Hair follicular keratinocyte (primary cell): ENCODE data around the gene CD14. TPM values are rescaled to one million over a fixed set of nuclear protein-coding genes. Genes with fewer than 3 reads are reported as not detected.

Experiments
- total RNA-seq: library from RNA; depleted of rRNA; stranded (reverse); fragments of >200 nt; gene quantifications from 2 replicates; pipeline ENCODE4 v1.2.3, GENCODE V29; 2015

CD14 gene
- total RNA-seq, result 0.08 and 0.76 TPM in 2 replicates

DNA sequence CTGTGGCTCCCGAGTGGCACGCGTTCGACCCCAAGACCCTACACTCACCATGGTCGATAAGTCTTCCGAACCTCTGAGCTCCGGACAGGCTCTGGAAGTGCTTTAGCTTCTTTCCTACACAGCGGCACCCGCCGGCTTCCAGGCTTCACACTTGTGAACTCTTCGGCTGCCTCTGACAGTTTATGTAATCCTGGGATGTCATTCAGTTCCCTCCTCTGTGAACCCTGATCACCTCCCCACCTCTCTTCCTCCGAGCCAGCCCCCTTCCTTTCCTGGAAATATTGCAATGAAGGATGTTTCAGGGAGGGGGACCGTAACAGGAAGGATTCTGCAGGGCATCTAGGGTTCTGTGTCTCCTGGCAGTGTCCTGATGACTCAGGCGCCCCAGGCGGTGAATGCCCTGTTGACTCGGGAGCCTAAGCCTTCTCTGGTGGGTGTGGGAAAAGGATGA, at the start of gene CD14:
CD14 (minus strand) TSS at position 155 of the 451 bp plus-strand sequence; CDS start at position 51, 104 bp downstream.

DNA sequence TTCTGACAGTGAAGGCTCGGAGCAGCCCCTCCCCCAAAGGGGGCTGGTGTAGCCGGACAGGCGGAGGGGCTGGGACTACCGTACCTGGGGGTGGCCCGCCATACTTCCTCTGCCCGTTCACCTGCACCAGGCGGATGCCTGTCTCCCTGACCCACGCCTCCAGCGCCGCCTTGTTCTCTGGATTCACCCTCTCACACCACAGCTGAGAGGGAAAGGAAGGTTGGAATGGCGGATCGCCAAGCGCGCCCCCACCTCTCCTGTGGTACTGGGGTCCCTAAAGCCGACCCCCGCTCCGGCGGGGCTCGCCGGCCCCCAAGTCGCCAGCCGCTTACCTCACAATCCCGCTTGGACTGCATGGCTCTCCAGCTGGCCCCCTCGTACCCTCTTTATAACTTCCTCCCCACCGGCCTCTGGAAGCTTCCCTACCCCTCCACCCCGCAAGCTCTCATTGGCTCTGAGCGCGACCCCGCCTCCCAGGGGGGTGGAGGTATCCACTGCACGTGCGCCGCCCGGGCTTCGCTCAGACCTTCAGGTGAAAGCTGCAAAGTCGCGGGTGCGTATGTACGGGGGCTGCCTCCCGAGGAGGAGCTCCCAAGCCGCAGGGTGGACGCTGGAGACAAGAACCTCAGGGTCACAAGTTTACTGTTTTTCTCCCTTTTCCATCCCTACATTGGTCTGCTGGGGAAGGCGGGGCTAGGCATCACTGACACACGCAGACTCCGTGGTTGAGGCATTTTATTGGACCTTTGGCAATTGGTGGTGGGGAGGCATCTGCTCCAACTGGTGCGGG, 40.4 kb upstream of the CD14 start, which contains the start of gene DND1:
DND1 (minus strand) TSS at position 390 of the 790 bp plus-strand sequence; CDS start at position 356, 34 bp downstream.

DNA sequence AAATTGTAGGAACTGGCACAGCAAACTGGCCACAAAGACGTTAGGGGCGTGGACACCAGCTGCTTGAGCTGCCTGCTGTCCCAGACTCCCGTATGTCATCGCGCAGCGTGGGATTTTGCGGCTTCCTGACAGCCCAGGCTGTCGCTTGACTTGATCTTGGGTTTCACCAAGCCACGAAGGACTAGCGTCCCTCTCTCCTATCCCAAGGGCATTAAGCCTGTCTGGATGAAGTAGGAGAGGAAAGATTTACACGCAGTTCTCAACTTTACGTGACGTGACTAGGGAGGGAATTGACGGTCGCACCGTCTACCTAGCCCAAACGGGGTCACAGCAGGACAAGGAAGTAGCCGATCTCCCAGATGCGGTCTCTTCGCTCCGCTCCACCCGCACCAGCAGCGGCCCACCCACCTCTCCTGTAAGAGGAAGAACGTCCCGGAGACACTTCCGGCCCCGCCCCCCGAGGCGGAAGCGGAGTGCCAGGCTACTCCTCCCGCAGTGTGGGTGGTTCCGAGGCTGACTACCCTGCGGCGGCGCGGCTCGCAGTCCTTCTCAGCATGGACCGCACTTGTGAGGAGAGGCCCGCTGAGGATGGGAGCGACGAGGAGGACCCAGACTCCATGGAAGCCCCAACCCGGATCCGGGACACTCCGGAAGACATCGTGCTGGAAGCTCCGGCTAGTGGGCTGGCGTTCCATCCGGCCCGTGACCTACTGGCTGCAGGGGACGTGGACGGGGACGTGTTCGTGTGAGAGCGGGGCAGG, 31.6 kb upstream of the CD14 start, which contains the start of gene WDR55:
WDR55 (plus strand) TSS at position 546 of the 761 bp plus-strand sequence; CDS start at position 555, 9 bp downstream.

DNA sequence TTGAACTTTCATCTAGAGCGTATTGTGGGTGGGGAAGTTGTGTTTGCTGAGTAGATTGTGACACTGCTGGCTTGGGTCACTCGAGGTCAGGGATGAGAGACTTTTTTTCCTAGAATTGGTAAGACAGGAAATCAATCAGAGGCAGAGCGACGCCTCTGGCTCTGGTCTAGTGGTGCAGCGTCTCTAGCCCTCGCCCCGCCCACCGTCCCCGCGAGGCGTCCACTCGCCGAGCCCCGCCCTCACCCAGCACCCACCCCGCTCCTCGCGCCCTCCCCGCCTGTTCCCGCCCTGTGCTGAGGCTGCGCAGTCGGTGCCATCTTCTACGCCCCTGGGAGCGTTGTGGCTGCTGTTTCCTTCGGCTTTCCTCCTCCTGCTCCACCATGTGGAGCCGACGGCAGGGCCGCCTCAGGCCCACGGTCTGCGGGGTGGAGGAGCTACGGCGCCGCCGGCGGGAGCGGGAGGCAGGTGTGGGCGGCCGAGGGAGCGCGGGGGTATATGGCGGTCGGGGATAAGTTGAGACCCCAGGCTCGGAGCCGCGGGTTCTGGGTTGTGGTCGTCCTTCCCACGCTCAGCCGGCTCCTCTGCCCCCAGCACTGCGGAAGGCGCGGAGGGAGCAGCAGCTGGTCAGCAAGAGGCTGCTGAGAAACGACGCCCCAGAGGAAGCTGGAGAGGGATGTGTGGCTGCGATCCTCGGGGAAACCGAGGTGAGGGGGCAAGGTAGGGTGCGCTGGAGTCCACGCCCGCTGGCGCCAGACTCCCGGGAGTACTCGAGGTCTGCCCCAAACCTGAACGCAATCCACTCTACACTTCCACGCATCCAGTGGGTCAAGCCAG, 6.4 kb upstream of the CD14 start, which contains the start of gene TMCO6:
TMCO6 (plus strand) TSS at position 304 of the 834 bp plus-strand sequence; CDS start at position 381, 77 bp downstream.

Other genes with a start within 250 kb of the CD14 start
- 30.6 and 31.5 TPM in 2 replicates for gene ANKHD1, start 231.3 kb downstream of the CD14 start, total RNA-seq
- gene EIF4EBP3, start 85.5 kb downstream of the CD14 start, total RNA-seq, result 6.4 and 7.2 TPM in 2 replicates
- 40.8 and 58.3 TPM in 2 replicates for gene SRA1, start 75.7 kb downstream of the CD14 start, total RNA-seq
- gene APBB3, start 68.6 kb downstream of the CD14 start, total RNA-seq, result 5.0 and 7.7 TPM in 2 replicates
- gene SLC35A4, start 68.3 kb downstream of the CD14 start, total RNA-seq, result 37.6 and 43.4 TPM in 2 replicates
- 27.4 and 28.1 TPM in 2 replicates for gene TMCO6, start 6.3 kb upstream of the CD14 start, total RNA-seq
- 44.7 and 60.0 TPM in 2 replicates for gene NDUFA2, start 14.5 kb upstream of the CD14 start, total RNA-seq
- 63.2 and 93.5 TPM in 2 replicates for gene IK, start 14.7 kb upstream of the CD14 start, total RNA-seq
- gene WDR55, start 31.7 kb upstream of the CD14 start, total RNA-seq, result 14.7 and 16.0 TPM in 2 replicates
- 0.78 and 1.6 TPM in 2 replicates for gene DND1, start 40.4 kb upstream of the CD14 start, total RNA-seq
- 63.0 and 96.6 TPM in 2 replicates for gene HARS1, start 58.2 kb upstream of the CD14 start, total RNA-seq
- 26.0 and 27.2 TPM in 2 replicates for gene HARS2, start 58.3 kb upstream of the CD14 start, total RNA-seq
- gene ZMAT2, start 67.3 kb upstream of the CD14 start, total RNA-seq, result 29.0 and 31.2 TPM in 2 replicates
- gene PCDHA1, start 153.0 kb upstream of the CD14 start, total RNA-seq, result not detected in 2 replicates
- not detected in 2 replicates for gene PCDHA2, start 161.7 kb upstream of the CD14 start, total RNA-seq
- gene PCDHA3, start 167.9 kb upstream of the CD14 start, total RNA-seq, result not detected in 2 replicates
- not detected in 2 replicates for gene PCDHA4, start 173.9 kb upstream of the CD14 start, total RNA-seq
- not detected in 2 replicates for gene PCDHA5, start 188.4 kb upstream of the CD14 start, total RNA-seq
- gene PCDHA6, start 194.8 kb upstream of the CD14 start, total RNA-seq, result 0.16 TPM in 1 of 2 replicates, not detected in the other
- gene PCDHA7, start 201.1 kb upstream of the CD14 start, total RNA-seq, result not detected in 2 replicates
- not detected in 2 replicates for gene PCDHA8, start 208.0 kb upstream of the CD14 start, total RNA-seq
- not detected in 2 replicates for gene PCDHA9, start 215.2 kb upstream of the CD14 start, total RNA-seq
- gene PCDHA10, start 222.7 kb upstream of the CD14 start, total RNA-seq, result not detected in 2 replicates
- under 0.01 TPM in 1 of 2 replicates, not detected in the other for gene PCDHA11, start 235.8 kb upstream of the CD14 start, total RNA-seq
- not detected in 2 replicates for gene PCDHA12, start 242.1 kb upstream of the CD14 start, total RNA-seq
- not detected in 2 replicates for gene PCDHA13, start 248.9 kb upstream of the CD14 start, total RNA-seq